Loucy (cell line): Measurements from ENCODE around the gene LCN12.

Experiments
- H2AFZ ChIP-seq: fragments of 200-600 bp; sonication (generic); 2 replicates; pipeline ENCODE4 v1.6.0; 2016; ENCODE audit warnings: antibody characterized with exemption, mild to moderate bottlenecking, low read length, moderate library complexity
- H3F3A ChIP-seq: fragments of 200-600 bp; 2 replicates; pipeline ENCODE4 v1.6.0; 2016; ENCODE audit warnings: antibody characterized with exemption, low read depth, mild to moderate bottlenecking
- H3K27me3 ChIP-seq: fragments of 200-600 bp; sonication (generic); 2 replicates; pipeline ENCODE4 v1.6.1; 2014; ENCODE audit warnings: low read length, mild to moderate bottlenecking; ENCODE audit not compliant: insufficient read depth, poor library complexity, severe bottlenecking
- H3K36me3 ChIP-seq: fragments of 200-600 bp; sonication (generic); 2 replicates; pipeline ENCODE4 v1.6.1; 2016; ENCODE audit warnings: low read length; ENCODE audit not compliant: insufficient read depth
- H3K4me1 ChIP-seq: fragments of 200-600 bp; sonication (generic); 2 replicates; pipeline ENCODE4 v1.5.1; 2014; ENCODE audit warnings: low read length, mild to moderate bottlenecking; ENCODE audit not compliant: insufficient read depth, poor library complexity, severe bottlenecking
- H3K4me2 ChIP-seq: fragments of 200-600 bp; sonication (generic); 2 replicates; pipeline ENCODE4 v1.6.0; 2014; ENCODE audit warnings: antibody characterized with exemption, low read length, low read depth, mild to moderate bottlenecking; ENCODE audit not compliant: poor library complexity, severe bottlenecking
- H3K4me3 ChIP-seq: fragments of 200-600 bp; sonication (generic); 2 replicates; pipeline ENCODE4 v1.5.1; 2014; ENCODE audit warnings: low read length, mild to moderate bottlenecking, mixed read lengths; ENCODE audit not compliant: poor library complexity, severe bottlenecking
- H3K79me2 ChIP-seq: fragments of 200-600 bp; sonication (generic); 2 replicates; pipeline ENCODE4 v1.6.1; 2014; ENCODE audit warnings: low read length; ENCODE audit not compliant: insufficient read depth
- H3K9ac ChIP-seq: fragments of 200-600 bp; sonication (generic); 2 replicates; pipeline ENCODE4 v1.6.0; 2014; ENCODE audit warnings: mild to moderate bottlenecking, low read depth, low read length, moderate library complexity; ENCODE audit not compliant: poor library complexity, severe bottlenecking
- H3K9me2 ChIP-seq: fragments of 200-600 bp; sonication (generic); replicated peaks from 2 replicates; pipeline ENCODE4 v1.6.1; 2016; ENCODE audit warnings: low read depth, low read length, mixed read lengths
- H3K9me3 ChIP-seq: fragments of 200-600 bp; sonication (generic); 2 replicates; pipeline ENCODE4 v1.6.1; 2014; ENCODE audit warnings: mild to moderate bottlenecking, antibody characterized with exemption, low read length, low read depth; ENCODE audit not compliant: insufficient read depth
- H4K20me1 ChIP-seq: fragments of 200-600 bp; sonication (generic); 2 replicates; pipeline ENCODE4 v1.6.0; 2014; ENCODE audit warnings: antibody characterized with exemption, low read length, mild to moderate bottlenecking; ENCODE audit not compliant: insufficient read depth, poor library complexity, severe bottlenecking
- EZH2phosphoT487 ChIP-seq: fragments of 200-600 bp; IDR thresholded peaks from 2 replicates; pipeline ENCODE4 v1.6.1; 2018; ENCODE audit warnings: antibody characterized with exemption, mild to moderate bottlenecking, moderate library complexity, borderline replicate concordance
- TF ChIP-seq, protein P1 (sequence below): fragments of 200-600 bp; sonication (generic); conservative IDR thresholded peaks from 2 replicates; pipeline ENCODE4 v1.5.1; 2014; ENCODE audit warnings: mild to moderate bottlenecking, antibody characterized with exemption, low read length

LCN12 gene

DNA sequence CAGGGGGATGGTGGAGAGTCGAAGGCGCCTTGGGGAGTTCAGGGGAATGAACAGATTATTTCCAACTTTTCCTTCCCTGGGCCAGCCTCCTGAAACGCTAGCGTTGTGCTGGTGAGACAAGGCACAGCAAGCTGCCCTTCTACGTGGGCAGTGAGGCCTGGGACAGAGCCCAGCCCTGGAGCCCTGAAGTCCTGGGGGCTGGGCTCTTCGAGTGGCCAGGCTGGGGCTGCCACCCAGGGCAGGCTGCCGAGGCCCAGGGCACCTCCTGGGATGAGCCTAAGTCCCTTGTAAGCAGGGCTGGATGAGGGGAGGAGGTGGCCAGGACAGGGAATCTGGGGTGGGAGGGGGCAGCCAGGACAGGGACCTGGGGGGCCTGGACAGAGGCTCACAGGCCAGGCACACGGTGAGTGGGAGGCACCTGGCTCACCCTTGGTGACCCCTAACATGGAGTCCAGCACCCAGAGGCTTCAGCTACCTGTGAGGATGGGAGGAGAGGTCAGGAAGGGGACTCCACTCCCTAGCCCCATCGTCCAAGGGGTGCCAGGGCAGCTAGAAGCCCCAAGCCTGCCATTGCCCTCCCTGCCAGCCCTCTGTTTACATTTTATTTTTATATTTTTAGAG, 1.3 kb upstream of the LCN12 start:
- TF ChIP-seq, protein P1, sequence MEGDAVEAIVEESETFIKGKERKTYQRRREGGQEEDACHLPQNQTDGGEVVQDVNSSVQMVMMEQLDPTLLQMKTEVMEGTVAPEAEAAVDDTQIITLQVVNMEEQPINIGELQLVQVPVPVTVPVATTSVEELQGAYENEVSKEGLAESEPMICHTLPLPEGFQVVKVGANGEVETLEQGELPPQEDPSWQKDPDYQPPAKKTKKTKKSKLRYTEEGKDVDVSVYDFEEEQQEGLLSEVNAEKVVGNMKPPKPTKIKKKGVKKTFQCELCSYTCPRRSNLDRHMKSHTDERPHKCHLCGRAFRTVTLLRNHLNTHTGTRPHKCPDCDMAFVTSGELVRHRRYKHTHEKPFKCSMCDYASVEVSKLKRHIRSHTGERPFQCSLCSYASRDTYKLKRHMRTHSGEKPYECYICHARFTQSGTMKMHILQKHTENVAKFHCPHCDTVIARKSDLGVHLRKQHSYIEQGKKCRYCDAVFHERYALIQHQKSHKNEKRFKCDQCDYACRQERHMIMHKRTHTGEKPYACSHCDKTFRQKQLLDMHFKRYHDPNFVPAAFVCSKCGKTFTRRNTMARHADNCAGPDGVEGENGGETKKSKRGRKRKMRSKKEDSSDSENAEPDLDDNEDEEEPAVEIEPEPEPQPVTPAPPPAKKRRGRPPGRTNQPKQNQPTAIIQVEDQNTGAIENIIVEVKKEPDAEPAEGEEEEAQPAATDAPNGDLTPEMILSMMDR, result no peak
- TF ChIP-seq EZH2phosphoT487, result no peak
- no peak overlapping the region for H2AFZ ChIP-seq
- H3K9ac ChIP-seq, result peak overlapping the region; percentile 97

DNA sequence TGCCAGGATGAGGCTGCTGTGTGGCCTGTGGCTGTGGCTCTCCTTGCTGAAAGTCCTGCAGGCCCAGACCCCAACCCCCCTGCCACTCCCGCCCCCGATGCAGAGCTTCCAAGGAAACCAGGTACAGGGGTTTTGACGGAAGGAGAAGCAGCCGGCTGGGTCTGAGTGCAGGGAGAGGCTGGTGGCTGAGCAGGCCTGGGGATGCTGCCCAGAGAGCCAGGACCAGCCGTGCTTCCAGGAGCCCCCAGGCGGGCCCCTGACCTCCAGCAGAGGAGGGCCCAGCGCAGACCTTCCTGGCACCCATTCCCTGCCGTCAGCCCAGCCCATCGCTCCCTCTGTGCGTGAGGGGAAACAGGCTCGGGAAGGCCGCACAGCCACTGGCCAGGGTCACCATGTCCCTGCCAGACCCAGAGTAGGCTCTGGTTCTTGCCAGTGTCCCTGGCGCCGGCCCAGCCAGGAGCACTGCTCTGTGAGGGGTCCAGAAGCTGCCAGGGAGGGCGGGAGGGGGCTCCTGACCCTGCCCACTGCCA, 313 bp downstream of the LCN12 start:
- Histone ChIP-seq H3F3A (no peaks in the 10 kb centered on the region), H3K9me2 (no peaks in the 10 kb centered on the region), H3K4me3 (no peak overlapping the region), H4K20me1 (no peaks in the 10 kb centered on the region), H3K9ac (no peak overlapping the region), H3K79me2 (no peaks in the 10 kb centered on the region), H3K4me2 (no peak overlapping the region), H2AFZ (no peak overlapping the region), H3K27me3 (no peaks in the 10 kb centered on the region), H3K36me3 (no peaks in the 10 kb centered on the region), H3K9me3 (no peaks in the 10 kb centered on the region), H3K4me1 (peaks cover 11% of the 10 kb centered on the region)
- TF ChIP-seq, protein P1, result no peak
- TF ChIP-seq EZH2phosphoT487, result no peak

More for the DNA sequence above, 1.3 kb upstream of the LCN12 start:
- Histone ChIP-seq H3K4me3 (peak overlapping the region; percentile 79), H3F3A (no peaks in the 10 kb centered on the region), H3K4me1 (peaks cover 11% of the 10 kb centered on the region), H4K20me1 (no peaks in the 10 kb centered on the region), H3K27me3 (no peaks in the 10 kb centered on the region), H3K36me3 (no peaks in the 10 kb centered on the region), H3K79me2 (no peaks in the 10 kb centered on the region), H3K4me2 (peak overlapping the region; percentile 93), H3K9me3 (no peaks in the 10 kb centered on the region), H3K9me2 (no peaks in the 10 kb centered on the region)

DNA sequence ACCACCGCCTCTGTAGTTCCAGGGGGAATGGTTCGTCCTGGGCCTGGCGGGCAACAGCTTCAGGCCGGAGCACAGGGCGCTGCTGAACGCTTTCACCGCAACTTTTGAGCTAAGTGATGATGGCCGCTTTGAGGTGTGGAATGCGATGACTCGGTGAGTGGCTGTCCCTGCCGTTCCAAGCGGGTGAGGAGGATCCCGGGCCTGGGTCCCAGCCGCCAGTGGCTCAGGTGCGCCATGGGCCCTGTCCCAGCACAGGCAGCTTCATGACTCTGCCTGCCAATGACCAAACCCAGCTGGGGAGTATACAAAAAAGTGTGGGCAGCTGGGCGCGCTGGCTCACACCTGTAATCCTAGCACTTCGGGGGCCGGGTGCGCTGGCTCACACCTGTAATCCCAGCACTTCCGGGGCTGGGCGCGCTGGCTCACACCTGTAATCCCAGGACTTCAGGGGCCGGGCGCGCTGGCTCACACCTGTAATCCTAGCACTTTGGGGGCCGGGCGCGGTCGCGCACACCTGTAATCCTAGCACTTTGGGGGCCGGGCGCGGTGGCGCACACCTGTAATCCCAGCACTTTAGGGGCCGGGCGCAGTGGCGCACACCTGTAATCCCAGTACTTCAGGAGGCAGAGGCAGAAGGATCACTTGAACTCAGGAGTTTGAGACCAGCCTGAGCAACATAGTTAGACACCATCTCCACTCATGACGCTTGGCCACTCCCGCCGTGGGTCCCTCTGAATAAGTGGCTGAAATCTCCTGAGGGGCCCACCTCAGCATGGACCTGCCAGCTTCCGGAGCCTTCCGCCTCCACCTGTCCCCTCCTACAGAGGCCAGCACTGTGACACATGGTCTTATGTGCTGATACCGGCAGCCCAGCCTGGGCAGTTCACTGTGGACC, 1.1 kb downstream of the LCN12 start:
- Histone ChIP-seq H3K4me3 (no peak overlapping the region), H2AFZ (no peak overlapping the region), H3K9me3 (no peaks in the 10 kb centered on the region), H3K4me1 (peaks cover 8% of the 10 kb centered on the region), H3F3A (no peaks in the 10 kb centered on the region), H3K9me2 (no peaks in the 10 kb centered on the region), H3K27me3 (no peaks in the 10 kb centered on the region), H3K9ac (no peak overlapping the region), H3K79me2 (no peaks in the 10 kb centered on the region), H3K4me2 (no peak overlapping the region), H3K36me3 (no peaks in the 10 kb centered on the region), H4K20me1 (no peaks in the 10 kb centered on the region)
- TF ChIP-seq, protein P1, result no peak
- no peak for TF ChIP-seq EZH2phosphoT487
